NCI-H1694 (cell line): ENCODE results near the gene RNU7-1.

Experiments used
- DNase-seq: peaks from one replicate; lab custom pipeline; 2025; lab: John Stamatoyannopoulos, UW

The RNU7-1 gene

DNA sequence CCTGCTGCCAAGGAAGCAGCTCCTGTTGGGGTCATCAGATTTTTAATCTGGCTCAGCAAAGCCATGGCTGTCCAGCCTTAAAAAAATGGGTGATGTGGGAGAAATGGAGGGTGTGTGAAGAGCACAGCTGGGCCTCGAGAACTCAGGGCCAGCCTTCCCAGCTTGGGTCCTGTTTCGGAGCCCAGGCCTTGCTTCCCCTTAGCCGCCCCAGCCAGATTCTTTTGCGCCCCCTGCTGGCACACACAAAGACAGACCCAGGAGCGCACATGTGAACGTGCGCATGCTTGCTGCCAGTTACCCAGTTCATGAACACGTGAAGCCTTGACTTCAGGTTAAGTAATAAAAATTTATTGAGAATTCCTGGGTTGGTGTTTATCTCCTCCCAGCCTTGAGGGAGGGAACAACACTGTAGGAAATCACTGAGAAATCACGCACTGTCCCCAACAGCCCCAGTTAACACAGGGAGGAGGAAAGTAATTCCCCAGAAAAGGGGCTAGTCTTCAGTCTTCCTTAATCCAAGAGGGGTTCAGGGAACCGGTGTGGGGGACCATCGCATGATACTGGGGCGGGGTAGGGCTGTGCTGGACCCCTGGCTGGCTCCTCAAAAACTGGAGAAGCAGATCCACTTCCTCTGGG lies 21.5 kb downstream of the RNU7-1 start:
- DNase-seq: peak; percentile 90

DNA sequence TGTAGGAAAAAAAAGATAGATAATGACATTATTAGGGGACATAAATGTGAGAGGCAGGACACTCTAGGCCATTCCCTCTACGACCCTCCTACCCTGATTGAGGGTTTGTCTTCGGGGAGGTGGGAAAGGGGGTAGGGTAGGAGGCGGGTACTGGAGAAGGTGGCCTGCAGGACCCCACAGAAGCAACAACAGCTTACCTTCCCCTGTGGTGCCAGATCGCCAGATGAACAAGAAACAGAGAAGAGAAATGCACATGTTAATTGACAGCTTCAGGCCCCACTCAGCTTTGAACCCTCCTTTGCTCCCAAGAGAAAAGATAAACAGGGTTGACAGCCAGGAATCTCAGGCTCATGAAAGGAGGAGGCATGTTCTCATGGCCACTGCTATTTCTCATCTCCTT lies 22.1 kb downstream of the RNU7-1 start:
- no peak for DNase-seq

DNA sequence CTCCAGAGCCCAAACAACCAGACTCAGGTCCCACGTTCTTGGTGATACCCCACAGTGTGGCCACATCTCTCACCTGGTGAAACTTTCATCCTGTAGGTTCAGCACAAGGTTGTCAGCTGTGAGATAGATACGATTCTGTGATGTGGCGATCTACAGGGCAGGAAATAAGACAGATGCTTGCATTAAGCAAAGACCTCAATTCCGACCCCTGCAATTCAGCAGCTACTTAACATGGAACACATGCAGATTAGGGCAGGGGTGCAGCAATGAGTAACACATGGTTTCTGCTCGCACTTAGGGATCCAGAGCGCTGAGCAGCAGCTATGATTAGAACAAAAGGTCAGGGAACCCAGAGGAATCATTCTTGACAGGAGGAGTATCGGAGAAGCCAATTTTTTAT lies 22.7 kb downstream of the RNU7-1 start:
- DNase-seq: no peak

DNA sequence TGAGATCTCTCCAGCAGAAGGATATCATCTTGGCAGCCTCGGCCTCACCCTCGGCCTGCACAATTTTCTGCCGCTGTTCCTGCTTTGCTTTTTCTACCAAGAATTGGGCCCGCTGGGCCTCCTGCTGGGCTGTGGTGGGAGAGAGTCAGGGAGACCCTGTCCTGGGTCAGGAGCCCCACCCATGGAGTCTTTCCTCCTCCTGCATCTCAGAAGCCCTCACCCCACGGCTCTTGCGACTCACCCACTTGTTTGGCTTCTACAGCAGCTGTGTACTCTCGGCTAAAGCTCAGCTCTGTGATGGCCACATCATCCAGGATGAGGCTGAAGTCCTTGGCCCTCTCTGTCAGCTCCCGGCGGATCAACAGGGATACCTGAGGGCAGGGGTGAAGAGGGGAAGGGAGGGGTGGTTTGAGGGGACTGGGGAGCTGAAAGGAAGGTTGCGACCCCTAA lies 24.1 kb downstream of the RNU7-1 start:
- DNase-seq: no peak

DNA sequence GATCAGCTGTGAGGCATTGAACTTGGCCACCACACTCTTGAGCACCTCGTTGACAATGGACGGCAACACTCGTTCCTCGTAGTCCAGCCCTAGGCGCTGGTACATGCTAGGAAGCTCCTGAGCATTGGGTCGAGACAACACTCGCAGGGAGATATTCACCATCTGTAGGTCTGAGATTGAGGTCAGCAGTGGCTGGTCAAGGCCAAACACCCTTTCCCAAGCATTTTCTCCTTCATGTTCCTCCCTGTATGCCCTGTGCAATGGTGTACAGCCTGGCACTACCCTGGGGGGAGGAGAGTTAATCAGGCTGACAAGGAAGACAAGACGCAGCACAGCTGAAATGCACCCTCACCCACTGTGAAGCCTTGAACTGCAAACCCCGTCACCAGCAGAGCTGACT lies 24.8 kb downstream of the RNU7-1 start:
- no peak for DNase-seq

DNA sequence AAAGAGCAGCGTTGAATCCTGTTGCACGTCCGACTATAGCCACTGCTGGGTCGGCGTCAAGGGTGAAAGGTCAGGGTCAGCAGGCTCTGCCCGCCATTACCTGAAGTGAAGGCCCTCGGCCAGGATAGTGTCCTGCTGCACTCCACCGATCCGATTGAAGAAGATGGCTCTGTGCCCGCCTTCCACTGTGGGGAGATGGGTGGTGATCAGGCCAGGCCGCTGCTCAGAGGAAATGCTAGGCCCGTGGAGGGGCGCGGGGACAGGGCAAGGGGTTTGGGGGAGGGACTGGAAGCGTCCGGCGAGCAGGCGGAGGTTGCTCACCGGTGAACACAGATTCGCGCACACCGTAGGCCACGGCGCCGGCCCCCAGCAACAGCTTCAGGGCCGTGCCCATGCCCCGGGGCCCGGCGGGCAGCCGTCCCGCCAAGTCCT lies 26.5 kb downstream of the RNU7-1 start:
- no peak for DNase-seq

DNA sequence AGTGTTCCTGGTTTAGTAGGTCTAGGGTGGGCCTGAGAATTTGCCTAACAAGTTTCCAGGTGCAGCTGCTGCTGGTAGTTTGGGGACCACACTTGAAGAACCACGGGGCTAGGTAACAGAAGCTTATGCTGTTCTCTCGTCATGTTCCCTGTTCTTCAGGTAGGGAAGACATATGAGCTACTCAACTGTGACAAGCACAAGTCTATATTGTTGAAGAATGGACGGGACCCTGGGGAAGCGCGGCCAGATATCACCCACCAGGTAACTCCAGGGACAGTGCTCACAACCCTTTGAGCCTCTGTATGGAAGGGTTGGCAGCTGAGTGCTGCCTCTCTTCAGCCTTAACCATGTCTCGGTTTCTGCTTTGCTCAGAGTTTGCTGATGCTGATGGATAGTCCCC lies 30.6 kb downstream of the RNU7-1 start:
- DNase-seq: no peak

DNA sequence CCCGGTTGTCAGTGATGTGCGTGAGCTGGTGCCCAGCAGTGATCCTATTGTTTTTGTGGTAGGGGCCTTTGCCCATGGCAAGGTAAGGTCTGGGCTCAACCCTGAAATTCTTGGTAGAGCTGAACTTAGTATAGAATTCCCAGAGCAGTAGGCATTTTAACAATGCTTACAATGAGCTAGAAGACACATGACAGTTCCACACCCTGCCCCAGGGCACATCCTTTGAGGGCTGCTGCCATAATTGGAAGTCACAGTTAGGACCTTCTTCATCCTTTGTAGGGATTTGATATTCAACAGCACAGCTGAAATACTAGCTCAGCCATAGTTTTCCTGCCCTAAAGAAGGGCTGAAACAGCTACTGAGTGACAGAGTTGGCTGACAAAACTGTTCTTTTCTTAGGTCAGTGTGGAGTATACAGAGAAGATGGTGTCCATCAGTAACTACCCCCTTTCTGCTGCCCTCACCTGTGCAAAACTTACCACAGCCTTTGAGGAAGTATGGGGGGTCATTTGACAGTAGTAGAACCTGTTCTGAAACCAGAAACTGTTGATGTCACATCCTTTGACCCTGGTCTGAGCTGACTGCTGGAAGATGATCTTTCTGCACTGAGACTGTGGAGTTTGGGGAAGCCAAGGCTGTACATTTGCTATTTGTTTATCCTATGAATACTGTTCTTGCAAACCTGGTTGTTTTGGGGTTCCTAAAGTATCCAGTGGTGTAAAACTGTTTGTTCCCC lies 31.8 kb downstream of the RNU7-1 start:
- no peak for DNase-seq

DNA sequence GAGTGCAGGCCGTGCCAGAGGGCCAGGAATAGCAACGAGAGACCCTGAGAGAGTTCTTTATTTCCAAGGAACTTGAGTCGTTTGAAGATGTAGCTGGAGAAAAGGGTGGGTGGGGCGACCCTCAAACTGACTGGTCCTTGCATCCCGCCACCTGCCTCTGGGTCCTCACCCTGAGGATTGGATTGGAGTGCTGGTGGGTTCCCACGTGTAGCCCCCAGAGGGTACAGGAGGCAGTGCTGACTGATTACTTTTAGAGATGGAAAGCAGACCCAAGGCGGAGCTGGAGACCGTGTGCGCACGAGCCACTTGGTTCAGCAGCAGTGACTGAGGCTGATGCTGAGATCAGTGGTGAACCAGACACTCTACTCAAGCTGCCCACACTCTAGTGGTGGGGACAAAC lies 34.0 kb downstream of the RNU7-1 start:
- no peak for DNase-seq

DNA sequence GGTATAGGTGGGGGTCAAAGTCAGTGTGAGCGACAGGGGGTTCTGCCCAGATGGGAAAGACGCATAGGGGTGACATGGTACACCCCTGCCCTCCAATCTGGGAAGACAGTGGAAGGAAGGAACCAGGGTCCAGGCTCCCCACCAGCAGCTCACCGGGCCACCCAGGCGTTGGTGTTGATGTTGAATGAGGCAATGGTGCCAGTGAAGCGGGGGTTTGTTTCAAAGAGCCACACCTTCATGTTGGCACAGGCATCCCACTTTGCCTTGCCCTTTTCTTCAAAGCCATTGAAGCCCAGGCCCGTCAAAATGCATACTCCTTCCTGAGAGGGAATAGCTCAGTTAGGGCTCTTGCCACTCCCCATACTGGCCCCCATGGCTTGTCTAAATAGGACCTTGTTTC lies 34.6 kb downstream of the RNU7-1 start:
- DNase-seq: no peak

DNA sequence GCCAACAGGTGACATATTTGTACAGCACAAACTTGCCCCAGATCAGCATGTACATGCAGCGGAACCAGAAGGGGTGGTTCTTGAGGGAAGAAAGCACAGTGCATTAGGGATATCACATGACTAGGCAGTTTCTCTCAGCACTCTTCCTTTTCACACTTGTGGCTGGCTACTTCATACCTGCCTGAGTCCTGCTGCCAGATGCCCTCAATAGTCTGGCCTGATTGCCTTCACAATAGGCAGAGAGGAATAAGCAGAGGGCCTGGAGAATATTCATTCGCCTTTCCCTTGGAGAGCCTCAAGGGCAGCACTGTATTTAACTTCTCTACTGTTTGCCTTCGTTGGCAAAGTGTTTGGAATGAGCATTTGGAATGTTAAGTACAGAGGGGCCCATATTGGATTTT lies 35.0 kb downstream of the RNU7-1 start:
- no peak for DNase-seq

DNA sequence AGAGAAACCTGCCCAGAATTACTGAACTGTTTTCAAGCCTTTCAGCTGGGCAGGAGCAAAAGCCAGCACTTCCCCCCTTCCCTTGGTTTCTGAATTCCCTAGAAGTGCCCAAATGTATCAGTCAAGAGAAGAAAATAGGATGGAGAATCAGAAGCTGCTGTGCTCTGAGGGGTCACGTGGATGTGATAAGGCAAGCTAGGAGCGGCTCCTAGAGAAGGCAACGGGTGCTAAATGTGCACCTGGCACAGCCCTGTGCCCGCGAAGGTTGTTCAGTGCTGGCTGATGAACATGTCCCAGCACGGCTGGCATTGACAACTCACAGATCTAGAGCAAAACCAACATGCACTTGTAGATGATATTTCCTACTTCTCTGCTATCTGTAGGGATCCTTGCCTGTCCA lies 35.4 kb downstream of the RNU7-1 start:
- DNase-seq: no peak

DNA sequence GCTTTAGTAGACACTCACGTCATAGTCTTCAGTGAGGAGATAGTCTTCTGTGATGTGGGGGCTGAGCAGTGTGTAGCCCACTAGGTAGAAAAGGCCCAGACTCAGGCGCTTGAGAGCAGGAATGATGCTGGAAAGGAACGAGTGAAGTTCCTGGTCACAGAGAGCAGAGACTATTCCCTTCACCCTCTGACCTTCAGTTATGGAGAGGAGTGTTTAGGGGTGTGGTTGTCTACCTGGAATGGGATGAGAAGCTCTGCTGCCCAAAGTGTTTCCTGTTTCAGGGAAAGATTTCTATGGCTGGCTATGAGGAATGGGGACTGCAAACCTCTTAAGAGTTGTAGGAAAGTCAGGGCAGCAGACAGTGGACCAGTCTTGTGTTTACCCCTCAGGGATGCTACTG lies 35.8 kb downstream of the RNU7-1 start:
- no peak for DNase-seq

DNA sequence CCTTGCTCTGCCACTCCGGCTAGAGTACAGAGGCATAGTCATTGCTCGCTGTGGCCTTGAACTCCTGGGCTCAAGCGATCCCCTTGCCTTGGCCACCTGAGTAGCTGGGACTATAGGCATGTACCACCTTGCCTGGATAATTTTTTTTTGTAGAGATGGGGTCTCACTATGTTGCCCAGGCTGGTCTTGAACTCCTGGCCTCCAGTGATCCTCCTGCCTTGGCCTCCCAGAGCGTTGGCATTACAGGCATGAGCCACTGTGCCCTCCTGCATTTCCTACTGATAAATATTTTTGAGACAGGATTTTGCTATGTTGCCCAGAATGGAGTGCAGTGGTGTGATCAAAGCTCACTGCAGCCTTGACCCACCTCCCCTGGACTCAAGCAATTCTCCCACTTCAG lies 36.5 kb downstream of the RNU7-1 start:
- no peak for DNase-seq

DNA sequence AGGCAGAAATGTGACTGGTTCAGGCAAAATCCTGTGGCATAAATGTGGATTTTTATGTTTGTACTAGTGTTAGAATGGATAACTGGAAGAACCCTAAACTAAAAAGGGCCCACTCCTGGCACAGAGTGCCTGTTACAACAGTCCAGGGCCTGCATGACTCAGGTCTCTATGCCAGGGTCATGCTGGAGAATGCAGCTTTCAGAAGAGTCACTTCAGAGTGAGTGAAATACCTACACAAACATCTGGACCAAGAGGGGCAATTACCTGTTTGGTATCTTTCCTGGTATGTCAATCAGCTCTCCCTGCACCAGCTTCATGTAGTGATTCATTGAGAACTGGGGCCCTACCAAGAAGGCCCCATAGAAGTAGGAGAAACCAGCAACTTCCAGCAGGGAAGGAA lies 37.1 kb downstream of the RNU7-1 start:
- DNase-seq: no peak

DNA sequence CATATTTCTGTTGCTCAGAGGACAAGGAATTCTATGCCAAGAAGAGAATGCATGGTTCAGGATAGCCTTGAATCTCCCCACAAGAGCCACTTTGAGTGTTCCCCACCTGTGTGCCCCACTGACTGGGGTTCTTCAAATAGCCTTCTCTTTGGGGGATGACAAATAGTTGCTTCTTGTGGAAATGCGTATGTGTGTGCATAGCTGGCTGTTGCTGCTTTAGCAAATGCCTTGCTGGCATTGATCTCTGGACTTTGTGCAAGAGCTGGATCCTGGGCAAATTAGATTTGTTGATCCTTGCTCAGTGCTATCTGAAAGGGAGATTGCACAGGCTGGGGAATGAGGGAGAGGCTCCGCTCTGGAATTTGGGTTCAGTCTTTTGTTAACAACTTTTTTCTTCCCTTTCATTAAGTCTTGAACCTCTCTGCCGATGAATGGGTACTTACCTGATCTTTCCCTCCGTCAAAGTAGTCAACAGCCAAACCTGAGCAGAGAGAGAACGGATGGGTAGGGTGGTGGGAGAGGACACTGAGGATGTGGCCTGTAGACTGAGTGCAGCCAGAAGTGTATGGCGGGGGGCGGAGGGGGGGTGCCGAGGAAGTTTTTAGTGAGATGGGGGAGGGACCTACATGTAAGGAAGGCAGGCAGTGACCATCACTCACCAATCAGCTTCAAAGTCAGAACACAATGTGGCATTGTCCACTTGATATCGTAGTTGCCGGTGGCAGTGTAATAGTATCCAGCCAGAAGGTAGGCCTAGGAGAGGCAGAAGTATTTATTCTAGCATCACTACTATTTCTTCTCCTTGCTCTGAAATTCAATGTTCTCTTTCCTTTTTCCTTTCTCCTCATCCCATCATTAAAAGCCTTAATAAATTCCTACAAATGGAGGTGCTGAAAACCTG lies 37.8 kb downstream of the RNU7-1 start:
- no peak for DNase-seq

DNA sequence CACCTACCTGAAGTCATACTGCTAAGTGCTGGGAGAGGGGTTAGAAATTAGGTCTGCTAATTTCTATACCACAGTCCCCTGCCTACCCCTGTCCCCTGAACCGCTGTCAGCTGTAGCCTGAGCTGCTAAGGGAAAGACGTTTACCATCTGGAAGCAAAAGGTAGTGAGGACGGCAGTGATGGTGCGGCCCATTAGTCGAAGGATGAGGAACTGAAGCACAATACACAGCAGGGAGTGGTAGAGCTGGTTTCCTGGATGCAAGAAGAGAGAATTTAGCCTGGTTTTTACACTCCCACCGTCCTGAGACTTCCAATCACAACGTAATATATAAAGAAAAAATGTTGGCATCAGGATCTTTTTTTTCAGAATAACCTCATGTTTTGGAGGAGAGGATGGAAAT lies 38.9 kb downstream of the RNU7-1 start:
- DNase-seq: no peak

DNA sequence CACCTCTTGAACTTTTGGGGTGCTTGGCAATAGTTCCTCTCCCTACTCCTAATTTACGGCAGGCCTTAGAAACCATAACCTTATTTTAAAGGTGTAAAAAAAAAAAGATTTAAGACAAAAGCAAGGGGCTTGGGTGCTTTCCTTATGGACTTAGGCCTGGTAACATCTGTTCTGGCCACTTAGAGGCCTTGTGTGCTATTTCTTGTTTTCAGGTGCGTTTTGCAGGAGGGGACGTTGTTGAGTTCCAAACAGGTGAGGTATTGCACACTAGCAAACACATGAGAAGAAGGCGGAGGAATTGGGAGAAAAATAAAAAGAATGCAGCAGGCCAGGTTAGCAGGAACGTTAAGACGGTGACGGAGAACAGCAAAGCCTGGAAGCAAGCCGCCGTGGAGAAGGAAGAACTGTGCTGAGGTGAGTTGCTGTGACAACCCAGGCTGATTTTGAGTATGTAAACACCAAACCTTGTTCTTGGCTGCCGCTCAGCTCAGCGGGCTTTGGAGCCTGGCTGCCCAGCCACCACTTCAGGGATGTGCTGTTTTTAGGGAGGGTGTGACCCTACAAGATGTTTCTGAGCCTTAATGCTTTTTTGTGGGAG lies 44.4 kb downstream of the RNU7-1 start:
- no peak for DNase-seq
